Right lobe of liver (tissue), 6 donors: ENCODE results near the gene HIGD1A. TPM values are rescaled to one million over a fixed set of nuclear protein-coding genes. Genes with fewer than 3 reads are reported as not detected.

Experiments used
- ATAC-seq, 4 donors: fragments of 200-7000 bp; cut with Tn5 transposase; one replicate each; pipeline ENCODE4 v1.9.1; 2020; ENCODE audit warnings: mild to moderate bottlenecking in 4 of 4, moderate library complexity in 4 of 4
- DNase-seq, 3 donors: peaks; one replicate each; pipeline ENCODE4 v3.0.0-alpha.2; 2020
- H3K27ac ChIP-seq, 3 donors: fragments of 200-600 bp; one replicate each; pipeline ENCODE4 v1.8.0; 2022
- H3K27me3 ChIP-seq, 2 donors: fragments of 200-600 bp; one replicate each; pipeline ENCODE4 v1.8.0; 2022
- H3K36me3 ChIP-seq, 4 donors: fragments of 200-600 bp; sonication (generic) in 1 of 4; one replicate each; pipeline versions ENCODE4 v1.5.1 to v1.8.0; 2017 to 2022; ENCODE audit warnings: control low read depth in 1 of 4
- H3K4me1 ChIP-seq, 4 donors: fragments of 200-600 bp; sonication (generic) in 1 of 4; one replicate each; pipeline versions ENCODE4 v1.5.1 to v1.8.0; 2017 to 2022; ENCODE audit warnings: control low read depth in 1 of 4
- H3K4me3 ChIP-seq, 3 donors: fragments of 200-600 bp; one replicate each; pipeline ENCODE4 v1.8.0; 2022
- H3K9me3 ChIP-seq, 4 donors: fragments of 200-600 bp; sonication (generic) in 1 of 4; one replicate each; pipeline versions ENCODE4 v1.5.1 to v1.8.0; 2017 to 2022; ENCODE audit warnings: control low read depth in 1 of 4
- CTCF ChIP-seq, 4 donors: fragments of 200-600 bp in 3 of 4; fragments of 450-650 bp in 1 of 4; IDR thresholded peaks; one replicate each; pipeline versions ENCODE4 v1.5.1 to v1.8.0; 2016 to 2022; ENCODE audit warnings: antibody characterized with exemption in 4 of 4, mild to moderate bottlenecking in 2 of 4
- POLR2A ChIP-seq: fragments of 450-650 bp; IDR thresholded peaks from one replicate; pipeline ENCODE4 v1.6.1; 2017; ENCODE audit warnings: antibody characterized with exemption, mild to moderate bottlenecking
- WGBS: methylation state at CpG from one replicate; pipeline ENCODE4 v1.1.6; 2018; ENCODE audit warnings: low coverage, low lambda C conversion rate; ENCODE audit not compliant: insufficient coverage; ENCODE audit errors: missing lambda C conversion rate; 5-methylcytosine and 5-hydroxymethylcytosine counted together
- intact Hi-C, 2 donors: fragments of 100-400 bp; cut with DNase I; formaldehyde crosslinking; loops; one replicate each; pipeline versions ENCODE4 v1.11.2 to v1.14.1; 2022
- total RNA-seq, 6 experiments: library from RNA; depleted of rRNA in 2 of 6; stranded (reverse); fragments of >200 nt in 2 of 6; fragmentation: NEBNext Ultra II Directional in 3 of 6; extraction: Animal tissue kit (Norgen Biotek cat#: 25700) in 3 of 6; gene quantifications; one replicate each; pipeline versions ENCODE4 v1.1.0 to v1.2.4, GENCODE V29; 2016 to 2023
- donor health status: DM: no; HTN: yes; CAD: no.
- donor health status: DM: no; HTN: no; CAD: no.
- donor health status: DM: no; HTN: no; CAD: no.
- donor health status: DM: no; HTN: yes; CAD: no.
- donor health status: DM: no; HTN: yes; CAD: no.

The HIGD1A gene
- total RNA-seq, 6 experiments from 2014 or later: 104 to 348 (median 175) TPM

GRCh38 chr3:42801784-42802183, 2.5 kb downstream of the HIGD1A start:
- H3K27me3 ChIP-seq: no peaks in the 10 kb centered on the region
- DNase-seq: no peak
- peaks cover 0 to 42% (median 3%) of the 10 kb centered on the region in 4 donors for H3K4me1 ChIP-seq
- 61% methylated on average over 4 of the region's 4 CpGs for WGBS
- no peaks in the 10 kb centered on the region for H3K36me3 ChIP-seq
- peak overlapping the region; percentile 0 to 99 (median 70) for H3K27ac ChIP-seq
- ATAC-seq: no peak
- intact Hi-C loops: no loop called here
- TF ChIP-seq POLR2A (no peak), CTCF (IDR thresholded peaks at IDR 0.05) (no peak)
- H3K4me3 ChIP-seq: peak overlapping the region in 2 of 3 donors; percentile 86 to 91
- no peaks in the 10 kb centered on the region for H3K9me3 ChIP-seq

- intact Hi-C loops: no loop called here
- Histone ChIP-seq H3K9me3 (no peaks in the 10 kb centered on the region), H3K27me3 (no peaks in the 10 kb centered on the region), H3K27ac (peak overlapping the region; percentile 0 to 99 (median 70)), H3K4me3 (peak overlapping the region; percentile 1 to 91 (median 1)), H3K4me1 (peaks cover 0 to 42% (median 3%) of the 10 kb centered on the region in 4 donors), H3K36me3 (no peaks in the 10 kb centered on the region)
- WGBS: 51% methylated on average over 3 of the region's 3 CpGs
- DNase-seq: no peak
- no peak for ATAC-seq
- TF ChIP-seq CTCF (IDR thresholded peaks at IDR 0.05) (no peak), POLR2A (peak; percentile 28)
Observed at GRCh38 chr3:42801048-42801620, 3.2 kb downstream of the HIGD1A start.

GRCh38 chr3:42800251-42800650, 4.0 kb downstream of the HIGD1A start:
- no peaks in the 10 kb centered on the region for H3K36me3 ChIP-seq
- no peaks in the 10 kb centered on the region for H3K9me3 ChIP-seq
- DNase-seq (no peak), ATAC-seq (no peak)
- H3K4me3 ChIP-seq: no peak overlapping the region
- H3K27ac ChIP-seq: peak overlapping the region in 2 of 3 donors; percentile 0 to 70
- WGBS: 20% methylated on average over 2 of the region's 2 CpGs
- H3K4me1 ChIP-seq: peaks cover 0 to 35% (median 3%) of the 10 kb centered on the region in 4 donors
- no peaks in the 10 kb centered on the region for H3K27me3 ChIP-seq
- TF ChIP-seq CTCF (IDR thresholded peaks at IDR 0.05) (no peak), POLR2A (no peak)
- intact Hi-C loops: no loop called here

GRCh38 chr3:42799376-42799775, 4.9 kb downstream of the HIGD1A start:
- Histone ChIP-seq H3K4me3 (no peak overlapping the region), H3K36me3 (no peaks in the 10 kb centered on the region), H3K4me1 (peaks cover 0 to 35% (median 3%) of the 10 kb centered on the region in 4 donors), H3K27ac (no peak overlapping the region), H3K9me3 (no peaks in the 10 kb centered on the region), H3K27me3 (no peaks in the 10 kb centered on the region)
- no peak for TF ChIP-seq POLR2A
- no peak for TF ChIP-seq CTCF (IDR thresholded peaks at IDR 0.05)
- DNase-seq (no peak), ATAC-seq (no peak)
- 77% methylated on average over 6 of the region's 7 CpGs for WGBS
- intact Hi-C loops: no loop called here
